Testis (tissue), 3 donors: ENCODE results near the gene PSMA5. TPM values are rescaled to one million over a fixed set of nuclear protein-coding genes. Genes with fewer than 3 reads are reported as not detected.

Experiments
- DNase-seq: peaks from one replicate; pipeline ENCODE4 v3.0.0-alpha.2; 2019
- H3K27ac ChIP-seq, 2 donors: fragments of 200-600 bp; sonication (generic); one replicate each; pipeline ENCODE4 v1.5.1; 2019
- H3K27me3 ChIP-seq: fragments of 200-600 bp; sonication (generic); one replicate; pipeline ENCODE4 v1.5.1; 2019
- H3K36me3 ChIP-seq: fragments of 200-600 bp; sonication (generic); one replicate; pipeline ENCODE4 v1.5.1; 2017; ENCODE audit warnings: low read depth; ENCODE audit errors: missing control alignments
- H3K4me1 ChIP-seq: fragments of 200-600 bp; sonication (generic); one replicate; pipeline ENCODE4 v1.5.1; 2019
- H3K4me3 ChIP-seq, 2 donors: fragments of 200-600 bp; sonication (generic); one replicate each; pipeline ENCODE4 v1.5.1; 2017 to 2019
- H3K9me3 ChIP-seq: fragments of 200-600 bp; sonication (generic); one replicate; pipeline ENCODE4 v1.5.1; 2017
- POLR2A ChIP-seq: fragments of 450-650 bp; IDR thresholded peaks from one replicate; pipeline ENCODE4 v1.6.1; 2017; ENCODE audit warnings: antibody characterized with exemption, mild to moderate bottlenecking, moderate library complexity
- WGBS, 2 donors: methylation state at CpG; one replicate each; pipeline ENCODE4 v1.1.5; 2018; 5-methylcytosine and 5-hydroxymethylcytosine counted together
- intact Hi-C: fragments of 100-400 bp; cut with DNase I; formaldehyde crosslinking; loops from one replicate; pipeline ENCODE4 v1.15.1; 2023; ENCODE audit warnings: low total_unique reads
- polyA plus RNA-seq: library from polyadenylated mRNA; stranded (reverse); fragments of 350-450 nt; fragmentation: Illumina TruSeq; extraction: RNeasy Lipid Tissue Mini Kit (QIAGEN cat#74804); gene quantifications from one replicate; pipeline ENCODE4 v1.2.3, GENCODE V29; 2014; ENCODE audit warnings: low read depth, low replicate concordance; ENCODE audit not compliant: insufficient read depth
- total RNA-seq, 2 donors: library from RNA; depleted of rRNA; stranded (reverse); fragments of >200 nt; gene quantifications; one replicate each; pipeline ENCODE4 v1.2.3, GENCODE V29; 2016
- TF ChIP-seq, protein P1 (sequence below), 3 experiments: fragments of 450-650 bp in 2 of 3; fragments of 200-600 bp in 1 of 3; sonication (generic) in 1 of 3; IDR thresholded peaks; one replicate each; pipeline ENCODE4 v1.5.1; 2016 to 2019; ENCODE audit warnings: antibody characterized with exemption in 3 of 3, mild to moderate bottlenecking in 2 of 3, moderate library complexity in 1 of 3

Gene PSMA5
- total and polyA plus RNA-seq, 3 donors from 2014 or later = 30.9 to 72.0 (median 56.9) TPM

DNA sequence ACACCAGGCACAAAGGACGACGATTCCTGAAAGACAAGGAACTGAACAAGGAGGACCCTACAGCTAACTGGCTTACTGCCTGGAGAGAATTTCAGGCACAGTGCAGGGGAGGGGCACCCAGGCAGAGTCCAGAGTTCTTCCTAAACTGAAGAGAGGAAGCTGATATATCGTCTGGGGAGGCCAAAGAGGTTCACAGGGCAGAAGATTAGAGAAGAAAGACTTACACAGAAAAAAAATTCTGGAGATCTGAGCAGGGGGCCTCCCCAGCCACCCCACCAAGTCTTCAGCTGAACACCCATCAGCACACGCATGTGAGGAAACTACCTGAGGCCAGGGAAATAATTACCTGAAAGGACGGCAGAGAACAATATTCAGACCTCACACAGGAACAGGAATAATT, 53.1 kb downstream of the PSMA5 start:
- no peak for TF ChIP-seq POLR2A
- TF ChIP-seq, protein P1, sequence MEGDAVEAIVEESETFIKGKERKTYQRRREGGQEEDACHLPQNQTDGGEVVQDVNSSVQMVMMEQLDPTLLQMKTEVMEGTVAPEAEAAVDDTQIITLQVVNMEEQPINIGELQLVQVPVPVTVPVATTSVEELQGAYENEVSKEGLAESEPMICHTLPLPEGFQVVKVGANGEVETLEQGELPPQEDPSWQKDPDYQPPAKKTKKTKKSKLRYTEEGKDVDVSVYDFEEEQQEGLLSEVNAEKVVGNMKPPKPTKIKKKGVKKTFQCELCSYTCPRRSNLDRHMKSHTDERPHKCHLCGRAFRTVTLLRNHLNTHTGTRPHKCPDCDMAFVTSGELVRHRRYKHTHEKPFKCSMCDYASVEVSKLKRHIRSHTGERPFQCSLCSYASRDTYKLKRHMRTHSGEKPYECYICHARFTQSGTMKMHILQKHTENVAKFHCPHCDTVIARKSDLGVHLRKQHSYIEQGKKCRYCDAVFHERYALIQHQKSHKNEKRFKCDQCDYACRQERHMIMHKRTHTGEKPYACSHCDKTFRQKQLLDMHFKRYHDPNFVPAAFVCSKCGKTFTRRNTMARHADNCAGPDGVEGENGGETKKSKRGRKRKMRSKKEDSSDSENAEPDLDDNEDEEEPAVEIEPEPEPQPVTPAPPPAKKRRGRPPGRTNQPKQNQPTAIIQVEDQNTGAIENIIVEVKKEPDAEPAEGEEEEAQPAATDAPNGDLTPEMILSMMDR (IDR thresholded peaks at IDR 0.05) = no peak
- peak; percentile 43 for DNase-seq
- Histone ChIP-seq H3K27me3 (no peaks in the 10 kb centered on the region), H3K4me3 (no peak overlapping the region), H3K36me3 (no peaks in the 10 kb centered on the region), H3K9me3 (no peaks in the 10 kb centered on the region), H3K27ac (peak overlapping the region; percentile 60 to 79), H3K4me1 (peaks cover 34% of the 10 kb centered on the region)
- intact Hi-C loops = no loop called here
- 16 to 20% methylated on average over 5 of the region's 5 CpGs for WGBS, 2 donors

DNA sequence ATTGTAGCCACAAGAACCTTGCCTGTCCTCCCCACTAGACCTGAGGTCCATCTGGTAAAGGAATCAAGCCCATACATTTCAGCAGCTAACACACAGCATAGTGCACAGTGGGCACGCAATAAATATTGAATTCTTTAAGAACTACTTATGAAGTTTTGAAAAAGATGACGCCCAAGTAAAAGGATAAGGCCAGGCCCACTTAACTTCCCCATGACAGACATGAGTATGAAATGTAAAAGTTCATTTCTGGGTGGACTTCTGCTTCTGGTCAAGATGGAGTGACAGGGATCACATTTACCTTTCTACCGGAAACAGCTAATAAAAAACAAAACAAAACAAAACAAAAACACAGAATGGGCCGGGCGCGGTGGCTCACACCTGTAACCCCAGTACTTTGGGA, 54.0 kb downstream of the PSMA5 start:
- 67 to 83% methylated on average over 6 of the region's 6 CpGs for WGBS, 2 donors
- TF ChIP-seq, protein P1 (IDR thresholded peaks at IDR 0.05) = no peak
- TF ChIP-seq POLR2A = no peak

DNA sequence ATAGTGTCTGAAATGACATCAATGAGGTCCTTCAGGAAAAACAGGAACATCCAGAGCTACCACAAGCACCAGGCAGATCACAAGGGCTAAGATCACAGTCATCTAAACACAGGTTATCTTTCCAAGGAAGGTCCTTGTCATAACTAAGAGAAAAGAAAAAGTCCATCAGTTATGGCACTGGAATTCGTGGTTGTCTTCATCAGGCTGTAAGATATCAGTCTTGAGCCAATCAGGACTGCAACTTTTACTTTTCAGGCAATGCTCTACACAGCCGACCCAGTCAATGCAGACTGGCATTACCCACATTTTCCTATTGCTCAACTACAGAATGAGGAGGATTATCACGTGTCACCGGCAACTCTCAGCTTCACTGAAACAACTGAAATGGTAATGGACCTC, 54.9 kb downstream of the PSMA5 start:
- intact Hi-C loops = no loop called here

More for the DNA sequence above, 54.0 kb downstream of the PSMA5 start:
- Histone ChIP-seq H3K4me3 (no peak overlapping the region), H3K27me3 (no peaks in the 10 kb centered on the region), H3K4me1 (peaks cover 34% of the 10 kb centered on the region), H3K9me3 (no peaks in the 10 kb centered on the region), H3K27ac (peak overlapping the region in 1 of 2 donors; percentile 79), H3K36me3 (no peaks in the 10 kb centered on the region)
- intact Hi-C loops = no loop called here
- DNase-seq = no peak

DNA sequence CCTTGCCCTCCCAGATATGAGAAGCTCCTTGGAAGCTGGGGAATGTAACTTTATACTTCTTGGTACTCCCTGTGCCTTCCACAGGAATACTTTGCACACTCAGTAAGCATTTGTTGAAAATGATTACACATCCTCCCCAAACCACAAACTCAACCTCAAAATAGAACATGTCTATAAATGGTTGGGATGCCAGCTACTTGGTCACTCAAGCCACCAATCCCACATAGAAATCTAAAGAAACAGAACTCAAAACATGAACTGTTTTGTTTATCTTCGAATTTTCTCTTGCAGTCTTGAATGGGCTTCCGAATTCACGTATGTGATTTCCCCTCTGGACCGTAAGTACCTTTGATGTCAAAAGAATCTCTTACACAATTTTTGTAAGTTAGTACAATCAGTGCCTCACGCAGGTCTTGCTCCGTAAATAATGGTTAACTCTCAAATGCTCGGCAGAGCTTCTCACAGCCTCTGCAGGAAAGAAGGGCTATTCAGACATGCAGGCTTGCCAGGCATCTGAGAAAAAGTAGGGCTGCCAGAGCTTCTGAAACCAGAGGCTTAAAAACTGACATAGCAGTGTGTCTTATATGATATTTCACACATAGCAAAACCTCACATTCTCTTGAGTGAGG, 55.4 kb downstream of the PSMA5 start:
- no peak for DNase-seq
- Histone ChIP-seq H3K27me3 (no peaks in the 10 kb centered on the region), H3K9me3 (no peaks in the 10 kb centered on the region), H3K4me3 (no peak overlapping the region), H3K36me3 (no peaks in the 10 kb centered on the region), H3K4me1 (peaks cover 34% of the 10 kb centered on the region), H3K27ac (peak overlapping the region; percentile 60 to 79)
- WGBS, 2 donors = 27 to 53% methylated on average over 7 of the region's 7 CpGs
- TF ChIP-seq, protein P1 (IDR thresholded peaks at IDR 0.05) = no peak
- TF ChIP-seq POLR2A = no peak
- intact Hi-C loops = no loop called here

More for the DNA sequence above, 54.9 kb downstream of the PSMA5 start:
- TF ChIP-seq POLR2A = no peak
- TF ChIP-seq, protein P1 (IDR thresholded peaks at IDR 0.05) = no peak
- H3K9me3 ChIP-seq = no peaks in the 10 kb centered on the region
- no peak for DNase-seq
- peak overlapping the region; percentile 60 to 79 for H3K27ac ChIP-seq
- H3K4me3 ChIP-seq = no peak overlapping the region
- no peaks in the 10 kb centered on the region for H3K27me3 ChIP-seq
- WGBS, 2 donors = 34 to 42% methylated on average over 4 of the region's 4 CpGs
- H3K36me3 ChIP-seq = no peaks in the 10 kb centered on the region
- H3K4me1 ChIP-seq = peaks cover 34% of the 10 kb centered on the region

DNA sequence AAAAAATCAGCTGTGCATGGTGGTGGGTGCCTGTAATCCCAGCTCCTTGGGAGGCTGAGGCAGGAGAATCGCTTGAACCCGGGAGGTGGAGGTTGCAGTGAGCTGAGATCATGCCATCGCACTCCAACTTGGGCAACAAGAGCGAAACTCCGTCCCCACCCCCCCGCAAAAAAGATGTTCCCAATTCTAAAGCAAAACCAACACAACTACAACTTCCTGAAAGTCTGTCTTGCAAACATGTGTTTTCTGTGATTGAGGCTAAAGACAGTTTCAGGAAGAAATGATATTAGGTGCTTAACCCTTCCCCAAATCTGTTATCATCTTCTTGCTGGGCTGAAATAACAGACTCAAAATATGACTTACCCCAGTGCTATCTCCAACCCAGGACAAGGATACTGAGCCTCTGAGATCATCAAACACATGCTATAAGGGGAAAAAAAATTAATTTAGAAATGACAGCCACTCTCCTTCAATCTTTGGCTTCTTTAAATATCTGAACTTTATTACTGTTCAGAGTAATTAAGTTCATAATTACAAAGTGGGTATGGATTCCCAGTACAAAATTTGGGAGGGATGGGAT, 57.0 kb downstream of the PSMA5 start:
- 88 to 93% methylated on average over 6 of the region's 6 CpGs for WGBS, 2 donors
- peak overlapping the region in 1 of 2 donors; percentile 79 for H3K27ac ChIP-seq
- no peak for DNase-seq
- no peaks in the 10 kb centered on the region for H3K9me3 ChIP-seq
- no peaks in the 10 kb centered on the region for H3K36me3 ChIP-seq
- peaks cover 34% of the 10 kb centered on the region for H3K4me1 ChIP-seq
- TF ChIP-seq, protein P1 (IDR thresholded peaks at IDR 0.05) = no peak
- TF ChIP-seq POLR2A = no peak
- intact Hi-C loops = no loop called here
- no peak overlapping the region for H3K4me3 ChIP-seq
- H3K27me3 ChIP-seq = no peaks in the 10 kb centered on the region
